PFSK-1 (cell line): ENCODE results near the gene PNLIPRP3.

Source experiments
- FOXP2 ChIP-seq: optimal IDR thresholded peaks from 2 replicates; pipeline ENCODE3; 2011; ENCODE audit warnings: borderline replicate concordance, control low read depth, inconsistent platforms; ENCODE audit not compliant: insufficient read depth; ENCODE audit errors: extremely low read length, extremely low read depth
- POLR2AphosphoS5 ChIP-seq: IDR thresholded peaks from 2 replicates; pipeline ENCODE4 v1.6.1; 2012; ENCODE audit warnings: low read depth, mild to moderate bottlenecking, control low read depth, low read length, moderate library complexity
- SIN3A ChIP-seq: IDR thresholded peaks from 2 replicates; pipeline ENCODE4 v1.6.1; 2012; ENCODE audit warnings: mild to moderate bottlenecking, low read length, moderate library complexity, borderline replicate concordance; ENCODE audit not compliant: insufficient read depth
- TAF1 ChIP-seq: IDR thresholded peaks from 2 replicates; pipeline ENCODE4 v1.6.1; 2012; ENCODE audit warnings: low read length, control low read depth, borderline replicate concordance; ENCODE audit not compliant: insufficient read depth
- TF ChIP-seq, protein P1 (sequence below), 2 experiments: IDR thresholded peaks; 2 replicates each; pipeline versions ENCODE4 v1.6.1 to v1.8.0; 2011 to 2012; ENCODE audit warnings: low read depth in 2 of 2, low read length in 2 of 2, control low read depth in 1 of 2, inconsistent platforms in 1 of 2, mild to moderate bottlenecking in 1 of 2, moderate library complexity in 1 of 2; ENCODE audit not compliant: insufficient read depth in 1 of 2

PNLIPRP3 gene

GRCh38 chr10:116451711-116452337 lies 24.2 kb downstream of the PNLIPRP3 start:
- TF ChIP-seq FOXP2 = no peak
- TF ChIP-seq, protein P1, sequence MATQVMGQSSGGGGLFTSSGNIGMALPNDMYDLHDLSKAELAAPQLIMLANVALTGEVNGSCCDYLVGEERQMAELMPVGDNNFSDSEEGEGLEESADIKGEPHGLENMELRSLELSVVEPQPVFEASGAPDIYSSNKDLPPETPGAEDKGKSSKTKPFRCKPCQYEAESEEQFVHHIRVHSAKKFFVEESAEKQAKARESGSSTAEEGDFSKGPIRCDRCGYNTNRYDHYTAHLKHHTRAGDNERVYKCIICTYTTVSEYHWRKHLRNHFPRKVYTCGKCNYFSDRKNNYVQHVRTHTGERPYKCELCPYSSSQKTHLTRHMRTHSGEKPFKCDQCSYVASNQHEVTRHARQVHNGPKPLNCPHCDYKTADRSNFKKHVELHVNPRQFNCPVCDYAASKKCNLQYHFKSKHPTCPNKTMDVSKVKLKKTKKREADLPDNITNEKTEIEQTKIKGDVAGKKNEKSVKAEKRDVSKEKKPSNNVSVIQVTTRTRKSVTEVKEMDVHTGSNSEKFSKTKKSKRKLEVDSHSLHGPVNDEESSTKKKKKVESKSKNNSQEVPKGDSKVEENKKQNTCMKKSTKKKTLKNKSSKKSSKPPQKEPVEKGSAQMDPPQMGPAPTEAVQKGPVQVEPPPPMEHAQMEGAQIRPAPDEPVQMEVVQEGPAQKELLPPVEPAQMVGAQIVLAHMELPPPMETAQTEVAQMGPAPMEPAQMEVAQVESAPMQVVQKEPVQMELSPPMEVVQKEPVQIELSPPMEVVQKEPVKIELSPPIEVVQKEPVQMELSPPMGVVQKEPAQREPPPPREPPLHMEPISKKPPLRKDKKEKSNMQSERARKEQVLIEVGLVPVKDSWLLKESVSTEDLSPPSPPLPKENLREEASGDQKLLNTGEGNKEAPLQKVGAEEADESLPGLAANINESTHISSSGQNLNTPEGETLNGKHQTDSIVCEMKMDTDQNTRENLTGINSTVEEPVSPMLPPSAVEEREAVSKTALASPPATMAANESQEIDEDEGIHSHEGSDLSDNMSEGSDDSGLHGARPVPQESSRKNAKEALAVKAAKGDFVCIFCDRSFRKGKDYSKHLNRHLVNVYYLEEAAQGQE (IDR thresholded peaks at IDR 0.05; ENCODE audit: insufficient read depth in 1 of 2, low read depth in 2 of 2, low read length in 2 of 2) = no peak
- no peak for TF ChIP-seq SIN3A
- TF ChIP-seq POLR2AphosphoS5 = no peak
- TF ChIP-seq TAF1 = no peak

GRCh38 chr10:116452338-116452720 lies 24.7 kb downstream of the PNLIPRP3 start:
- no peak for TF ChIP-seq TAF1
- no peak for TF ChIP-seq FOXP2
- TF ChIP-seq SIN3A = no peak
- TF ChIP-seq, protein P1 (IDR thresholded peaks at IDR 0.05; ENCODE audit: insufficient read depth in 1 of 2, low read depth in 2 of 2, low read length in 2 of 2) = no peak
- TF ChIP-seq POLR2AphosphoS5 = no peak

DNA sequence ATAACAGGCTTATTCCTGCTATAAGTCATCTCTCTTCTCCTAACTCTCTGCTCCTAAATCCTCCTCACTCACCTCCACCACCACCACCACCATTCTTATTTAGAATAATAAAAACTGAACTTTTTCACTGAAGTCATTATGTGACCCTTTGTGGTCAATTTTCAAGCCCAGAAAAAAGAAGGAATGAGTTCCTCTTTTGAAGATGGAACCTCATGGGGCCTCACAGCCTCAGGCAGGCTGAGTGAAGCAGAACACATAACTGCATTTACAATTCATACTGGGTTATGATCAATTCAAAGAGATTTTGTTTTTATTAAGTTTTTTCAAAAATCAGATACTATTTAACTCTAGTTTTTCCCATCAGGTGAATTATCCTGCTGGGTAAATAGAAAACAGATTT lies 29.8 kb downstream of the PNLIPRP3 start:
- no peak for TF ChIP-seq FOXP2
- no peak for TF ChIP-seq TAF1
- TF ChIP-seq, protein P1 (IDR thresholded peaks at IDR 0.05; ENCODE audit: insufficient read depth in 1 of 2, low read depth in 2 of 2, low read length in 2 of 2) = no peak
- TF ChIP-seq POLR2AphosphoS5 = no peak
- TF ChIP-seq SIN3A = no peak

DNA sequence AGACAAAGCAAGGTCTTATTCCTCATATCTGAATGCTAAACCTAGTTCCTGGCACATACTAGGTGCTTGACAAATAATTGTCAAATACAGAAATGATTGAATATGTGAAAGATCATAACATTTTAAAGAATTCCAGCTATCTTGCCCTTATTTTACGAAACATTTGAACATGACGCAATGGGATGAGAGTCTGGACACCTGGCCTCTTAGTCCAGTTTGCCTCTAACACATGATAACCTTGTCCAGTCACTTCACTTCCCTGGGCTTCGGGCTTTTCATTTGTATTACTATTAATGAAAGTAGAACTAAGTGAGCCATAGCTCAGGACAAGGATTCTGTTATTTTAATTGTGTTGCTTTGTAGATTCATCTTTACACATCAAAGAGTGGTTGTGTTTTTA lies 32.6 kb downstream of the PNLIPRP3 start:
- no peak for TF ChIP-seq TAF1
- TF ChIP-seq, protein P1 (IDR thresholded peaks at IDR 0.05; ENCODE audit: insufficient read depth in 1 of 2, low read depth in 2 of 2, low read length in 2 of 2) = no peak
- TF ChIP-seq POLR2AphosphoS5 = no peak
- no peak for TF ChIP-seq FOXP2
- TF ChIP-seq SIN3A = no peak

GRCh38 chr10:116461680-116462079 lies 34.0 kb downstream of the PNLIPRP3 start:
- TF ChIP-seq FOXP2 (no peak), SIN3A (no peak), TAF1 (no peak), POLR2AphosphoS5 (no peak)
- TF ChIP-seq, protein P1 (IDR thresholded peaks at IDR 0.05; ENCODE audit: insufficient read depth in 1 of 2, low read depth in 2 of 2, low read length in 2 of 2) = no peak
